Keratinocyte (primary cell): ENCODE data around the gene RAB35. TPM values are rescaled to one million over a fixed set of nuclear protein-coding genes. Genes with fewer than 3 reads are reported as not detected.

Source experiments
- DNase-seq: peaks from one replicate; pipeline ENCODE4 v3.0.0-alpha.2; 2011; ENCODE audit warnings: low read depth, missing footprints, low spot score
- FAIRE-seq: peaks from 2 replicates; lab custom pipeline; 2011; peaks lifted over from hg19 to GRCh38; lab: Jason Lieb, UNC
- H2AFZ ChIP-seq: 2 replicates; pipeline ENCODE4 v1.6.0; 2012; ENCODE audit warnings: low read length, control low read depth, inconsistent platforms; ENCODE audit not compliant: control insufficient read depth
- H3K27ac ChIP-seq: 2 replicates; pipeline ENCODE4 v1.5.1; 2011; ENCODE audit warnings: low read length; ENCODE audit not compliant: control insufficient read depth, insufficient read depth
- H3K27me3 ChIP-seq: 3 replicates; pipeline ENCODE4 v1.6.0; 2011; ENCODE audit warnings: low read length; ENCODE audit not compliant: control insufficient read depth, insufficient read depth; ENCODE audit errors: extremely low read depth
- H3K36me3 ChIP-seq, 2 experiments: 2 replicates in 1 of 2; 3 replicates in 1 of 2; pipeline ENCODE4 v1.5.1; 2011; ENCODE audit warnings: low read length in 2 of 2, mild to moderate bottlenecking in 1 of 2; ENCODE audit not compliant: control insufficient read depth in 2 of 2, insufficient read depth in 2 of 2; ENCODE audit errors: extremely low read depth in 1 of 2
- H3K4me1 ChIP-seq: 3 replicates; pipeline ENCODE4 v1.5.1; 2011; ENCODE audit warnings: low read length; ENCODE audit not compliant: control insufficient read depth, insufficient read depth; ENCODE audit errors: extremely low read depth
- H3K4me2 ChIP-seq: 3 replicates; pipeline ENCODE4 v1.6.0; 2011; ENCODE audit warnings: low read depth, low read length; ENCODE audit not compliant: control insufficient read depth, insufficient read depth; ENCODE audit errors: extremely low read depth
- H3K4me3 ChIP-seq, 3 experiments: fragments of 200-600 bp in 1 of 3; sonication (generic) in 1 of 3; 2 replicates in 2 of 3; 3 replicates in 1 of 3; pipeline ENCODE4 v1.5.1; 2011 to 2016; ENCODE audit warnings: low read length in 3 of 3, mild to moderate bottlenecking in 3 of 3, control low read depth in 2 of 3, inconsistent platforms in 1 of 3, low read depth in 1 of 3, mixed read lengths in 1 of 3, mixed run types in 1 of 3, moderate library complexity in 1 of 3; ENCODE audit not compliant: control insufficient read depth in 2 of 3, insufficient read depth in 2 of 3; ENCODE audit errors: extremely low read depth in 1 of 3
- H3K79me2 ChIP-seq: 2 replicates; pipeline ENCODE4 v1.6.0; 2012; ENCODE audit warnings: low read length; ENCODE audit not compliant: control insufficient read depth, insufficient read depth
- H3K9ac ChIP-seq: 3 replicates; pipeline ENCODE4 v1.6.0; 2011; ENCODE audit warnings: low read length; ENCODE audit not compliant: control insufficient read depth, insufficient read depth; ENCODE audit errors: extremely low read depth
- H3K9me1 ChIP-seq: 3 replicates; pipeline ENCODE4 v1.6.0; 2011; ENCODE audit warnings: low read length; ENCODE audit not compliant: control insufficient read depth, insufficient read depth; ENCODE audit errors: extremely low read depth
- H3K9me3 ChIP-seq: 2 replicates; pipeline ENCODE4 v1.5.1; 2012; ENCODE audit warnings: low read depth, low read length; ENCODE audit not compliant: control insufficient read depth
- H4K20me1 ChIP-seq: 3 replicates; pipeline ENCODE4 v1.6.0; 2011; ENCODE audit warnings: low read length; ENCODE audit not compliant: control insufficient read depth, insufficient read depth; ENCODE audit errors: extremely low read depth
- CTCF ChIP-seq, 3 experiments: IDR thresholded peaks in 1 of 3; conservative IDR thresholded peaks in 1 of 3; optimal IDR thresholded peaks in 1 of 3; 2 replicates in 2 of 3; 3 replicates in 1 of 3; pipeline versions ENCODE3 to v1.5.1; 2011; ENCODE audit warnings: low read length in 3 of 3, mild to moderate bottlenecking in 3 of 3, moderate library complexity in 2 of 3, control low read depth in 1 of 3, inconsistent platforms in 1 of 3; ENCODE audit not compliant: insufficient read depth in 2 of 3; ENCODE audit errors: extremely low read depth in 1 of 3
- EZH2 ChIP-seq: IDR thresholded peaks from one replicate; pipeline ENCODE4 v1.6.1; 2012; ENCODE audit warnings: inconsistent platforms, mild to moderate bottlenecking, low read length, moderate library complexity
- dilution Hi-C: fragments of 300-500 bp; cut with MboI; formaldehyde crosslinking; loops from one replicate; pipeline ENCODE4 v1.7.0; 2020; ENCODE audit warnings: low sequenced_read_pairs; ENCODE audit not compliant: extremely low pct_ligation_motif_present
- polyA plus RNA-seq, 5 experiments: library from polyadenylated mRNA; depleted of rRNA in 3 of 5; stranded (reverse) in 3 of 5; stranded (forward) in 1 of 5; unstranded in 1 of 5; fragments of >200 nt; gene quantifications; 1 replicate in 1 of 5; 2 replicates in 3 of 5; 3 replicates in 1 of 5; pipeline versions ENCODE4 v1.2.1 to v1.2.3, GENCODE V29; 2011 to 2012; ENCODE audit warnings: missing spikeins in 2 of 5, low read depth in 1 of 5, low replicate concordance in 1 of 5

The RAB35 gene
- polyA plus RNA-seq, 1 donor (not counting 4 experiments of a cell fraction or from before 2014, with no cell fraction given): 68.4 TPM

- Histone ChIP-seq H3K4me3 (no peak overlapping the region), H3K9ac (no peak overlapping the region), H3K36me3 (no peaks in the 10 kb centered on the region), H3K9me1 (no peaks in the 10 kb centered on the region), H3K9me3 (no peaks in the 10 kb centered on the region), H2AFZ (no peak overlapping the region), H3K27ac (no peak overlapping the region), H3K27me3 (no peaks in the 10 kb centered on the region), H4K20me1 (no peaks in the 10 kb centered on the region), H3K4me1 (peaks cover 7% of the 10 kb centered on the region), H3K4me2 (no peak overlapping the region), H3K79me2 (no peaks in the 10 kb centered on the region)
- TF ChIP-seq CTCF (optimal IDR thresholded peaks at IDR 0.05 in 1 of 3, IDR thresholded peaks at IDR 0.05 in 1 of 3, conservative IDR thresholded peaks at IDR 0.05 in 1 of 3; ENCODE audit: extremely low read depth in 1 of 3, insufficient read depth in 2 of 3, low read length in 3 of 3) (no peak), EZH2 (no peak)
- FAIRE-seq (no peak), DNase-seq (no peak)
- dilution Hi-C loops: no loop called here
Observed at GRCh38 chr12:120060717-120061116, 55.8 kb downstream of the RAB35 start.

GRCh38 chr12:120060196-120060595 is 56.4 kb downstream of the RAB35 start:
- no peaks in the 10 kb centered on the region for H4K20me1 ChIP-seq
- DNase-seq: no peak
- no peak overlapping the region for H3K4me2 ChIP-seq

More at GRCh38 chr12:120060196-120060595, 56.4 kb downstream of the RAB35 start:
- Histone ChIP-seq H3K79me2 (no peaks in the 10 kb centered on the region), H3K36me3 (no peaks in the 10 kb centered on the region), H3K9ac (no peak overlapping the region), H2AFZ (no peak overlapping the region), H3K9me1 (no peaks in the 10 kb centered on the region), H3K27ac (no peak overlapping the region), H3K27me3 (no peaks in the 10 kb centered on the region), H3K4me3 (no peak overlapping the region), H3K4me1 (peaks cover 12% of the 10 kb centered on the region), H3K9me3 (no peaks in the 10 kb centered on the region)
- TF ChIP-seq CTCF (optimal IDR thresholded peaks at IDR 0.05 in 1 of 3, IDR thresholded peaks at IDR 0.05 in 1 of 3, conservative IDR thresholded peaks at IDR 0.05 in 1 of 3; ENCODE audit: extremely low read depth in 1 of 3, insufficient read depth in 2 of 3, low read length in 3 of 3) (no peak), EZH2 (no peak)
- FAIRE-seq: peak; percentile 9
- dilution Hi-C loops: no loop called here
